Common myeloid progenitor, CD34-positive (primary cell): ENCODE measurements around the gene DBET.
"Not testable (repeated sequence)": the region's sequence is repeated elsewhere in the genome, so short reads cannot be mapped to it uniquely, and the experiment has no call there.

Experiments
- CTCF ChIA-PET: fragments of 350-600 bp; sonication (Branson Sonifier 250); formaldehyde crosslinking; loops from one replicate; lab custom pipeline; 2021; ENCODE audit warnings: antibody characterized with exemption; lab: Charles Lee
- POLR2A ChIA-PET: fragments of 350-600 bp; sonication (Branson Sonifier 250); formaldehyde crosslinking; loops from one replicate; lab custom pipeline; 2021; ENCODE audit warnings: antibody characterized with exemption; lab: Charles Lee
- DNase-seq, 3 donors: peaks; one replicate each; pipeline versions ENCODE4 v3.0.0 to v3.0.0-alpha.2; 2013
- H3K27ac ChIP-seq, 2 experiments: 1 replicate in 1 of 2; 2 replicates in 1 of 2; pipeline ENCODE4 v1.7.0; 2013; ENCODE audit warnings: inconsistent platforms in 2 of 2, low read length in 2 of 2, mild to moderate bottlenecking in 2 of 2, low read depth in 1 of 2, moderate library complexity in 1 of 2; ENCODE audit not compliant: severe bottlenecking in 2 of 2, insufficient read depth in 1 of 2, poor library complexity in 1 of 2
- H3K27me3 ChIP-seq, 5 experiments: replicated peaks in 2 of 5; 1 replicate in 3 of 5; 2 replicates in 2 of 5; pipeline versions ENCODE4 v1.6.1 to v1.7.0; 2013; ENCODE audit warnings: low read length in 4 of 5, mild to moderate bottlenecking in 2 of 5, moderate library complexity in 2 of 5, inconsistent platforms in 1 of 5; ENCODE audit not compliant: insufficient read depth in 5 of 5, control insufficient read depth in 4 of 5
- H3K36me3 ChIP-seq, 4 experiments: 1 replicate in 2 of 4; 2 replicates in 2 of 4; pipeline versions ENCODE4 v1.6.1 to v1.7.0; 2013; ENCODE audit warnings: low read length in 3 of 4, control low read depth in 1 of 4, mild to moderate bottlenecking in 1 of 4; ENCODE audit not compliant: control insufficient read depth in 4 of 4, insufficient read depth in 4 of 4
- H3K4me1 ChIP-seq, 4 experiments: 1 replicate in 3 of 4; 2 replicates in 1 of 4; pipeline versions ENCODE4 v1.6.1 to v1.7.1; 2013; ENCODE audit warnings: low read length in 3 of 4, mild to moderate bottlenecking in 3 of 4, control low read depth in 1 of 4, inconsistent platforms in 1 of 4, moderate library complexity in 1 of 4; ENCODE audit not compliant: control insufficient read depth in 4 of 4, insufficient read depth in 4 of 4; ENCODE audit errors: control extremely low read depth in 1 of 4
- H3K4me3 ChIP-seq, 7 experiments: 1 replicate in 4 of 7; 2 replicates in 3 of 7; pipeline versions ENCODE4 v1.5.1 to v1.7.0; 2013; ENCODE audit warnings: mild to moderate bottlenecking in 7 of 7, low read length in 6 of 7, moderate library complexity in 6 of 7, inconsistent platforms in 2 of 7, low read depth in 2 of 7, control low read depth in 1 of 7; ENCODE audit not compliant: insufficient read depth in 4 of 7, control insufficient read depth in 1 of 7; ENCODE audit errors: extremely low read depth in 1 of 7
- H3K9me3 ChIP-seq, 5 experiments: 1 replicate in 4 of 5; 2 replicates in 1 of 5; pipeline versions ENCODE4 v1.6.1 to v1.7.1; 2013; ENCODE audit warnings: low read length in 4 of 5, mild to moderate bottlenecking in 2 of 5, inconsistent platforms in 1 of 5, low read depth in 1 of 5, moderate library complexity in 1 of 5; ENCODE audit not compliant: control insufficient read depth in 4 of 5, insufficient read depth in 2 of 5; ENCODE audit errors: control extremely low read depth in 1 of 5
- WGBS: methylation state at CpG from one replicate; pipeline ENCODE4 v1.1.5; 2013; ENCODE audit not compliant: insufficient coverage; 5-methylcytosine and 5-hydroxymethylcytosine counted together

The DBET gene

DNA sequence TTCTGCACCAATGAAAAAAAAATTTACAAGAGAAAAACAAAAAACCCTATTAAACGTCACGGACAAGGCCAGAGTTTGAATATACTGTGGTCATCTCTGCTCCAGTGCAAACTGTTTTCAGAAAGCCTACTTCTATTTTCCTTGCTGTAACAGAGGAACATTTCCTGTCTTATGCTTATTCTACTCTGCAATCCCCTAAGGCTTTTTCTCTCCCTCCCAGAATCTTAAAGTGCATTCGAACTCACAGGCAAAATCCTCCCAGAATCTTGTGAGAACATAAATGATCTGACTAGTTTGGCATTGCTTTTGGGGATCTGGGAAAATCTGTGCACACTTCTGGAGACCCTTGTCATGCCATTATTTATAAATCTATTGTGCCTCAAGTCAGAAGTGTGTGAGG, 503 bp downstream of the DBET start:
- H3K4me3 ChIP-seq, H3K27me3 ChIP-seq, H3K4me1 ChIP-seq, DNase-seq, H3K36me3 ChIP-seq, POLR2A ChIA-PET, H3K9me3 ChIP-seq, CTCF ChIA-PET, H3K27ac ChIP-seq: not testable (repeated sequence)
- WGBS: no CpG with 5 or more reads among the region's 3 CpGs

DNA sequence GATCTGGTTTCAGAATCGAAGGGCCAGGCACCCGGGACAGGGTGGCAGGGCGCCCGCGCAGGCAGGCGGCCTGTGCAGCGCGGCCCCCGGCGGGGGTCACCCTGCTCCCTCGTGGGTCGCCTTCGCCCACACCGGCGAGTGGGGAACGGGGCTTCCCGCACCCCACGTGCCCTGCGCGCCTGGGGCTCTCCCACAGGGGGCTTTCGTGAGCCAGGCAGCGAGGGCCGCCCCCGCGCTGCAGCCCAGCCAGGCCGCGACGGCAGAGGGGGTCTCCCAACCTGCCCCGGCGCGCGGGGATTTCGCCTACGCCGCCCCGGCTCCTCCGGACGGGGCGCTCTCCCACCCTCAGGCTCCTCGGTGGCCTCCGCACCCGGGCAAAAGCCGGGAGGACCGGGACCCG, 4.0 kb downstream of the DBET start:
- H3K9me3 ChIP-seq, CTCF ChIA-PET, H3K4me1 ChIP-seq, DNase-seq, H3K27ac ChIP-seq, H3K36me3 ChIP-seq, H3K27me3 ChIP-seq, H3K4me3 ChIP-seq, POLR2A ChIA-PET: not testable (repeated sequence)
- WGBS: 73% methylated on average over 37 of the region's 45 CpGs

DNA sequence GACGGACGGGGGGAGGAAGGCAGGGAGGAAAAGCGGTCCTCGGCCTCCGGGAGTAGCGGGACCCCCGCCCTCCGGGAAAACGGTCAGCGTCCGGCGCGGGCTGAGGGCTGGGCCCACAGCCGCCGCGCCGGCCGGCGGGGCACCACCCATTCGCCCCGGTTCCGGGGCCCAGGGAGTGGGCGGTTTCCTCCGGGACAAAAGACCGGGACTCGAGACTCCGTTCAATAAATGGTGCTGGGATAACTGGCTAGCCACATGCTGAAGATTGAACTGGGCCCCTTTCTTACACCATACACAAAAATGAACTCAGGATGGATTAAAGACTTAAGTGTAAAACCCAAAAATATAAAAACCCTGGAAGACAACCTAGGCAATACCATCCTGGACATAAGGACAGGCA, 28.8 kb downstream of the DBET start:
- H3K4me1 ChIP-seq, H3K4me3 ChIP-seq, DNase-seq, POLR2A ChIA-PET, CTCF ChIA-PET, H3K27me3 ChIP-seq, H3K36me3 ChIP-seq, H3K9me3 ChIP-seq, H3K27ac ChIP-seq: not testable (repeated sequence)
- WGBS: no CpG with 5 or more reads among the region's 27 CpGs

DNA sequence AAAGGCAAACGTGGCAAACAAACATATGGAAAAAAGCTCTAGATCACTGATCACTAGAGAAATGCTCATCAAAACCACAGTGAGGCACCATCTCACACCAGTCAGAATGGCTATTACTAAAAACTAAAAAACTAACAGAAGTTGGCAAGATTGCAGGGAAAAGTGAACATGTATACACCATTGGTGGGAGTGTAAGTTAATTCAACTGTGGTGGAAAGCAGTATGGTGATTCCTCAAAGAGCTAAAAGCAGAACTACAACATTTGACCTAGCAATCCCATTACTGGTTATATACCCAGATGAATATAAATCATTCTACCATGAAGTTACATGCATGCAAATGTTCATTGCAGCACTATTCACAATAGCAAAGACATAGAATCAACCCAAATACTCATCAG, 29.7 kb downstream of the DBET start:
- H3K36me3 ChIP-seq, H3K4me1 ChIP-seq, POLR2A ChIA-PET, H3K27me3 ChIP-seq, CTCF ChIA-PET, H3K4me3 ChIP-seq, H3K9me3 ChIP-seq, H3K27ac ChIP-seq, DNase-seq: not testable (repeated sequence)
- no CpG with 5 or more reads among the region's 1 CpG for WGBS

DNA sequence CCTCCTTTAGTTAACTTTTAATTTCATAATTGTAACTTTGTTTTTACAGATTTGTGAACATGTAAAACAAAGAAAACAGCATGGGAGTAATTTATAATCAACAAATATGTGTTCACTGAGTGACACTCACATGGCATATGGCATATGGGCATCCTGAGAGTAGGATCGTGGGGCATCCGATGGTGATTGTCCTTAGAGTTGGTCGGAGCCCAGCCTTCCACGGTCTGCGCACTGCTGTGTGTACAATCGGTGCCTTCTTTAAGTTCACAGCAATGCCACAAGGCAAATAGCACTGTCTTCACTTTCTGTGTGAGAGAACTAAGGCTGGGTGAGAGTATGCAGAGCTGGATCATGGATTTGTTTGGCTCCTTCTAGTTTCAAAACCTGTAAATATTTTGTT, 31.0 kb downstream of the DBET start:
- H3K27me3 ChIP-seq, H3K4me1 ChIP-seq, POLR2A ChIA-PET, H3K27ac ChIP-seq, H3K4me3 ChIP-seq, H3K9me3 ChIP-seq, CTCF ChIA-PET, H3K36me3 ChIP-seq, DNase-seq: not testable (repeated sequence)
- no CpG with 5 or more reads among the region's 6 CpGs for WGBS

DNA sequence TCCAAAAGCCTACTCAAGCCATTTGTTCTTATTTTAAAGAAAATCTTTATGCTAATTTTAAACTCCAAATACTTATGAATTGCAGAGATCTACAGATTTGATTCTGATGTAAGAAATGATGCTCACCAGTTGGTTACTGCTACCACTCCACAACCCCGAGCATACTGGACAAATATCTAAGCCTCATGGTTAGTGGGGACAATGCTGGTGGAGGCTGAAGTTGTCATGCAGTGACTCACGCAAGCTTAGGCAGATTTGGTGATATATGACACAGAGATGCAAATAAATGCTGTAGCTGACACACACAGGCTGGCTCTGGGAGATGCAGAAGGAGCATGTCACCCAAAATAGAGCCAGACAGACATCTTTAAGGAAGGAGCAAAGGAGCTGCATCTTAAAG, 35.3 kb downstream of the DBET start:
- H3K27ac ChIP-seq, H3K4me3 ChIP-seq, DNase-seq, H3K4me1 ChIP-seq, CTCF ChIA-PET, H3K36me3 ChIP-seq, H3K27me3 ChIP-seq, H3K9me3 ChIP-seq, POLR2A ChIA-PET: not testable (repeated sequence)
- WGBS: no CpG with 5 or more reads among the region's 2 CpGs

DNA sequence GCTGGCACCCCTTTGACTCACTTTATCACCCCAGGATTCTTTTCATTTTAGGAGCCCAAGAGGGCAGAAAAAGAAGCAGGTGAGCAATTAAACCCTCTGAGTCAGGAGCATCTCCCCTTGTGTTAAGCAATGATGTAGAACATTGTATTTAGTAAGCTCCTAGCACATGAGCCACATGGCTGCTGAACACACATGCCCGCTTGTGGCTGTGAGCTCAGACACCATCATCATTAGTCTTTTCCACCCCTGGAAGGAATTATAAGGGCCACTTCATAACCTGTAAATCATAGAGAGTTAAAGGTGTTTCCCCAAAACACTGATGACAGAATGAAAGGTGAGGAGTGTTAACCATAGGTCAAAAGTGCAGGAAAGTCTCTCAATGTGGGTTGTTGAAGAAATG, 37.2 kb downstream of the DBET start:
- H3K36me3 ChIP-seq, DNase-seq, H3K27me3 ChIP-seq, H3K9me3 ChIP-seq, H3K4me1 ChIP-seq, CTCF ChIA-PET, POLR2A ChIA-PET, H3K27ac ChIP-seq, H3K4me3 ChIP-seq: not testable (repeated sequence)
- WGBS: no CpG with 5 or more reads among the region's 1 CpG
